ENCODE results near the gene MPL. TPM values are rescaled to one million over a fixed set of nuclear protein-coding genes. Genes with fewer than 3 reads are reported as not detected.

Gene MPL
- total RNA-seq, 1 donor from 2014 or later: 0.31 TPM

DNA sequence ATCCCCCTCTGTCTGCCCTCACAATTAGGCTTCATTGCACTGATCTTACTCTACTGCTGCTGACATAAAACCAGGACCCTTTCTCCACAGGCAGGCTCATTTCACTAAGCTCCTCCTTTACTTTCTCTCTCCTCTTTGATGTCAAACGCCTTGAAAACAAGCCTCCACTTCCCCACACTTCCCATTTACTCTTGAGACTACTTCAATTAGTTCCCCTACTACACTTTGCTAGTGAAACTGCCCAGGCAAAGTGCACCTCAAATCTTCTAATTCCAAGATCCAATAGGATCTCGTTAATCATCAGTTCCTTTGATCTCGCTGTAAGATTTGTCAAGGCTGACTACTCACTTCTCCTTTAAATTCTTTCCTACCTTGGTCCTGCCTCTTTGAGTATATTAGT is 15.3 kb downstream of the MPL start:
- H3K4me1 Mint-ChIP-seq (ENCODE audit: low read depth): peaks cover 40% of the 10 kb centered on the region
- H3K36me3 Mint-ChIP-seq (ENCODE audit: insufficient read depth): no peaks in the 10 kb centered on the region
- H3K27me3 Mint-ChIP-seq: no peaks in the 10 kb centered on the region
- no peak overlapping the region for H3K27ac Mint-ChIP-seq
- TF ChIP-seq, protein P1, sequence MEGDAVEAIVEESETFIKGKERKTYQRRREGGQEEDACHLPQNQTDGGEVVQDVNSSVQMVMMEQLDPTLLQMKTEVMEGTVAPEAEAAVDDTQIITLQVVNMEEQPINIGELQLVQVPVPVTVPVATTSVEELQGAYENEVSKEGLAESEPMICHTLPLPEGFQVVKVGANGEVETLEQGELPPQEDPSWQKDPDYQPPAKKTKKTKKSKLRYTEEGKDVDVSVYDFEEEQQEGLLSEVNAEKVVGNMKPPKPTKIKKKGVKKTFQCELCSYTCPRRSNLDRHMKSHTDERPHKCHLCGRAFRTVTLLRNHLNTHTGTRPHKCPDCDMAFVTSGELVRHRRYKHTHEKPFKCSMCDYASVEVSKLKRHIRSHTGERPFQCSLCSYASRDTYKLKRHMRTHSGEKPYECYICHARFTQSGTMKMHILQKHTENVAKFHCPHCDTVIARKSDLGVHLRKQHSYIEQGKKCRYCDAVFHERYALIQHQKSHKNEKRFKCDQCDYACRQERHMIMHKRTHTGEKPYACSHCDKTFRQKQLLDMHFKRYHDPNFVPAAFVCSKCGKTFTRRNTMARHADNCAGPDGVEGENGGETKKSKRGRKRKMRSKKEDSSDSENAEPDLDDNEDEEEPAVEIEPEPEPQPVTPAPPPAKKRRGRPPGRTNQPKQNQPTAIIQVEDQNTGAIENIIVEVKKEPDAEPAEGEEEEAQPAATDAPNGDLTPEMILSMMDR (IDR thresholded peaks at IDR 0.05; ENCODE audit: unreplicated experiment): no peak
- no peak for DNase-seq (ENCODE audit: low spot score, unreplicated experiment)
- no peak overlapping the region for H3K4me3 Mint-ChIP-seq (ENCODE audit: low read depth)
- H3K9me3 Mint-ChIP-seq (ENCODE audit: low read depth): no peaks in the 10 kb centered on the region

DNA sequence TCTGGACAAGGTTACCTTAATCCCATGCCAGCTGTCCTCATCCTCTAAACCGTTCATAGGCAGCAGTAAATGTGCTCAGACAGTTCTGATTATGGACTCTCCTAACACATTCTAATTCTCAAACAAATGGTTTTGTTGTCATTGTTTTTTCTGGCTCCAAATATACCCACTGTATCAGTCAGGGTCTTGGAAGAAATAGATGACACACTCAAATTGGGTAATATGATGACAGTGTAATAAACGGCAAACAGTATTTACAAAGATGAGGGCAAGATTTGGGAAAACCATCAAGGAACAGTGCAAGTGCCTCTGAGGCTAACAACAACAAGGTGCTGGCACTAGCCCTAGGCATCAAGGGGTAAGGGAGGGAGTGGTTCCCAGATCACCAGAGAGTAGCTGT is 16.9 kb downstream of the MPL start:
- Mint-ChIP-seq H3K9me3 (ENCODE audit: low read depth) (no peaks in the 10 kb centered on the region), H3K27me3 (no peaks in the 10 kb centered on the region), H3K36me3 (ENCODE audit: insufficient read depth) (no peaks in the 10 kb centered on the region), H3K4me1 (ENCODE audit: low read depth) (peaks cover 37% of the 10 kb centered on the region), H3K4me3 (ENCODE audit: low read depth) (no peak overlapping the region), H3K27ac (no peak overlapping the region)
- no peak for DNase-seq (ENCODE audit: low spot score, unreplicated experiment)
- TF ChIP-seq, protein P1 (IDR thresholded peaks at IDR 0.05; ENCODE audit: unreplicated experiment): no peak

DNA sequence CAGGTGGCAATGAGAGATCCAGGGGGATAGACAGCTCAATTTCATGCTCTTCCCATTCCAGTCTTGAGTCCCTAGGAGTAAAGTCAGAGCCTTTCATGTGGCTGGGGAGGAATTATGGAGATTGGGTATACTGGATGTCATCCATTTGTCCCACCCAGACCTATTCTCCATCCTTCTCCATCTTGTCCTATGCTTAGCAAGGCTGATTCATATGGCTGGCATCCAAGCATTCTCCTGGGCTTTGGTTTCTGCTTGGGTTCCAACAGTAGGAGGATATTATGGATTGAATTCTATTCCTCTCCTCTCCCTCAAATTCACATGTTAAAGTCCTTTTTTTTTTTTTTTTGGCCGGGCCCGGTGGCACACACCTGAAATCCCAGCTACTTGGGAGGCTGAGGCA is 17.3 kb downstream of the MPL start:
- Mint-ChIP-seq H3K4me3 (ENCODE audit: low read depth) (no peak overlapping the region), H3K27ac (no peak overlapping the region), H3K36me3 (ENCODE audit: insufficient read depth) (no peaks in the 10 kb centered on the region), H3K4me1 (ENCODE audit: low read depth) (peaks cover 37% of the 10 kb centered on the region), H3K27me3 (no peaks in the 10 kb centered on the region), H3K9me3 (ENCODE audit: low read depth) (no peaks in the 10 kb centered on the region)
- no peak for DNase-seq (ENCODE audit: low spot score, unreplicated experiment)
- TF ChIP-seq, protein P1 (IDR thresholded peaks at IDR 0.05; ENCODE audit: unreplicated experiment): no peak

DNA sequence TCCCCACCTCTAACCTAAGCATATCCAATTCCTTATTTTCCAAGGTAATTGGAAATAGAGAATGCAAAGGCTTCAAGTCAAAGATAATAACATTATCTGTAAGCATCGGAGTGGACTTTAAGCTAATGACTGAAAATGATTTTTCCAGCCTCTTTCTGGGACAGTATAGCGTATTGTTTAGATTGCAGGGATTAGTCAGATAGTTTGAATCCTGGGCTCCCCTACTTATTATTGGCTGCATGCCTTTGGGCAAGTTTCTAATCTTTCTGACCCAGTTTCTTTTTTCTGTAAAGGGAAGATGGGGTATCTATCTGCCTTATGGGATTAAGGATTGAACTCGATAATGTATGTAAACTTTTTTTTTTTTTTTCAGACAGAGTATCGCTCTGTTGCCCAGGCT is 19.6 kb downstream of the MPL start:
- H3K9me3 Mint-ChIP-seq (ENCODE audit: low read depth): no peaks in the 10 kb centered on the region
- no peaks in the 10 kb centered on the region for H3K27me3 Mint-ChIP-seq
- H3K27ac Mint-ChIP-seq: no peak overlapping the region
- TF ChIP-seq, protein P1 (IDR thresholded peaks at IDR 0.05; ENCODE audit: unreplicated experiment): no peak
- H3K4me3 Mint-ChIP-seq (ENCODE audit: low read depth): peak overlapping the region; percentile 21
- H3K4me1 Mint-ChIP-seq (ENCODE audit: low read depth): peaks cover 33% of the 10 kb centered on the region
- no peak for DNase-seq (ENCODE audit: low spot score, unreplicated experiment)
- peaks cover 10% of the 10 kb centered on the region for H3K36me3 Mint-ChIP-seq (ENCODE audit: insufficient read depth)

DNA sequence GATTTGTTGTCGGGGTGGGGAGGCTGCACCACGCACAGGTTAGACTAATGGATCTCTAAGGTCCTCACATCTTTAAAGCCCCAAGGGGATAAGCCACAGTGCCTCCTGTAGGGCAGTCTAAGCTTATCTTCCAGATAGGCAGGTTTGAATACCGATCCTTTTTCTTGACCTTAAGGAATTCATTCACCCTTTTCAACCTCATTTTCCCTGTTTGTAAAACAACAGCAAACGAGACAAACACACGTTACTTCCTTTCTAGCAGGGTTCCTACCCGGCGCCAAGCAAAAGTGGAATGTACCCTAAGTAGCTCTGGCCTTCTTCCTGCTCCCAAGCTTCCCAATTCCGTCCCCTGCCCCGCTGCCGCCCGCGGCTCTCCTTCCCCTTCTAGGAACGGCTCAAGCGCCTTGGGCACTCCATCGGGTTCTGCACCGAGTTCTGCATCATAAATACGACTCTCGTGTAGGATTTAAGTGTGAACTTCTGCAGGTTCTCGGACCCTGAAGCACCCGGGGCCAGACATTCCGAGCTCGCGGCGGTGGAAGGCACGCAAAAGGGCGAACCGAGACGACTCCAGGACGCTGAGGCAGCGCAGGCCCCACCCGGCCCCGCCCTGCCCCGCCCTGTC is 20.6 kb downstream of the MPL start:
- Mint-ChIP-seq H3K27ac (peak overlapping the region; percentile 97), H3K27me3 (no peaks in the 10 kb centered on the region), H3K36me3 (ENCODE audit: insufficient read depth) (peaks cover 13% of the 10 kb centered on the region), H3K4me1 (ENCODE audit: low read depth) (peaks cover 25% of the 10 kb centered on the region), H3K9me3 (ENCODE audit: low read depth) (no peaks in the 10 kb centered on the region), H3K4me3 (ENCODE audit: low read depth) (peak overlapping the region; percentile 87)
- TF ChIP-seq, protein P1 (IDR thresholded peaks at IDR 0.05; ENCODE audit: unreplicated experiment): peak; percentile 54
- no peak for DNase-seq (ENCODE audit: low spot score, unreplicated experiment)

All from progenitor cell of endocrine pancreas (in vitro differentiated cells).